Stimulated activated CD4-positive, alpha-beta T cell treated with anti-CD3 and anti-CD28 coated beads, TNF-alpha, amount 100 ng/mL, for 1 hour (primary cell): ENCODE data around the gene SGPP2.
A peak's percentile ranks its signal among the peaks of the same experiment; 100 is the strongest.
"Not testable (repeated sequence)": the region's sequence is repeated elsewhere in the genome, so short reads cannot be mapped to it uniquely, and the experiment has no call there.

Source experiments
- DNase-seq, 3 donors: peaks; one replicate each; pipeline ENCODE4 v3.0.0-alpha.2; 2020; ENCODE audit warnings: low read depth in 3 of 3, low spot score in 1 of 3

The SGPP2 gene, protein sequence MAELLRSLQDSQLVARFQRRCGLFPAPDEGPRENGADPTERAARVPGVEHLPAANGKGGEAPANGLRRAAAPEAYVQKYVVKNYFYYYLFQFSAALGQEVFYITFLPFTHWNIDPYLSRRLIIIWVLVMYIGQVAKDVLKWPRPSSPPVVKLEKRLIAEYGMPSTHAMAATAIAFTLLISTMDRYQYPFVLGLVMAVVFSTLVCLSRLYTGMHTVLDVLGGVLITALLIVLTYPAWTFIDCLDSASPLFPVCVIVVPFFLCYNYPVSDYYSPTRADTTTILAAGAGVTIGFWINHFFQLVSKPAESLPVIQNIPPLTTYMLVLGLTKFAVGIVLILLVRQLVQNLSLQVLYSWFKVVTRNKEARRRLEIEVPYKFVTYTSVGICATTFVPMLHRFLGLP

DNA sequence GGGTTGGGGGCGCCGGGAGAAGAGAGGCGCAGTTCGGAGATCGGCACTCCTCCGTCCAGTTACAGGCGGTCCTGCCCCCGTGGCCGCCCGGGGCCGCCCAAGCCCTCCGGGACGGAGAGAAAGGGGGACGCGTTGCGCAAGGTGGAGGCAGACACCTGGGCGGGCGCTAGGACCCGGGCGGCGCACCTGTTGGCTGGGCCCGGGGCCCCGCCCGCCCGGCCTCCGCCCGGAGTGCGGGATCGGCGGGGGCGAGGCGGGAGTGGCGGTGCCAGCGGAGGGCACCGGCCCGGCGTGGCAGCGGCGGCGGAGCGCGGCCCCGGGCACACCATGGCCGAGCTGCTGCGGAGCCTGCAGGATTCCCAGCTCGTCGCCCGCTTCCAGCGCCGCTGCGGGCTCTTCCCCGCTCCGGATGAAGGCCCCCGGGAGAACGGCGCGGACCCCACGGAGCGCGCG lies at the start of gene SGPP2:
Gene SGPP2 (plus strand): TSS at position 268 of the 453 bp plus-strand sequence. CDS start 60 bp downstream, at position 328.
- DNase-seq, result peak in 1 of 3 donors; percentile 21

DNA sequence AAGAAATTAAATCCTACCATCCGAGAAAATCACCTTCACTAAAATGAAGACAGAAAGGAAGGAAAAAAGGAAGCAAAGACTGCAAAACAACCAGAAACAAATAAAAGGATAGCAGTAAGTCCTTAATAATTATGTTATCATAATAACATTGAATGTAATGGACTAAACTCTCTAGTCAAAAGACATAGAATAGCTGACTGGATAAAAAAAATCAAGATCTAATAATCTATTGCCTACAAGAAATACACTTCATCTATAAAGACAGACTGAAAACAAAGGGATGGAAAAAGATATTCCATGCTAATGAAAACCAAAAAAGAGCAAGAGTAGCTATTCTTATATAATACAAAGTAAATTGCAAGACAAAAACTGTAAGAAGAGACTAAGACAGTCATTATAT lies 48.5 kb upstream of the SGPP2 start:
- no peak for DNase-seq

DNA sequence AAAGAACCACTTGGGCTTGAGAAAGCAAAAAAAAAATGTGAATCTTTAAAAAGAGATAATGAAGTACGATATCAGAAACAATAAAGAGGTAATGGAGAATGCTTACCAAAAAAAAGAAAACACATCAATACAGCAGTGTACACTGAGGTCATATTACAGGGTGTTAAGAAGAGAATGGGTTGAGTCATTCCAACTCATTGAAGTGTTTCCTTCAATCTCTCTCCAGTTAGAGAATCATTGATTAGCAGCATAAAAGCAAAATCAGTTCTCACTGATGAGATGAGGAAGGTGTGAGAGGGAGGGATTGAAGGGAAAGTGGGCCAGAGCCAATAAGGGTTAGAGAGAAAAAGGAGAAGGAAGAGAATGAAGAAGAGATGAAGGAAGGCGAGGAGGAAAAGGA lies 43.9 kb upstream of the SGPP2 start:
- DNase-seq, result no peak

DNA sequence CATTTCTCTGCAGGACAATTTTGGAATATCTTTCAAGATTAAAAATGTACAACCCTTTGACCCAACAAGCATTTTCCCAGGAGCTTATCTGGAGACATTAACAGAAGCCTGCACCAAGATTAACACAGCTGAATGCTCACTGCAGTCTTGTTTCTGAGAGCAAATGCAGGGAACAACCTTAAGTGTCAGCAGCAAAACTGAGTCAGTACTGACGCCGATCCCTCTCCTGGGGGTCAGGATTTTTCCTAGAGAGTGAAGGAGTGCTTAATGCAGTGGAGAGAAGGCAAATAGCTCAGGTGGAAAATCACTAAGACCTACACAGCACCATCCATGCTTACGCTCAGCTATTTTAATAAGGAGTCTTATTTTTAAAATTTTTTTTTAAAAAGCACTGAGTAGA lies 42.8 kb upstream of the SGPP2 start:
- DNase-seq, result no peak

DNA sequence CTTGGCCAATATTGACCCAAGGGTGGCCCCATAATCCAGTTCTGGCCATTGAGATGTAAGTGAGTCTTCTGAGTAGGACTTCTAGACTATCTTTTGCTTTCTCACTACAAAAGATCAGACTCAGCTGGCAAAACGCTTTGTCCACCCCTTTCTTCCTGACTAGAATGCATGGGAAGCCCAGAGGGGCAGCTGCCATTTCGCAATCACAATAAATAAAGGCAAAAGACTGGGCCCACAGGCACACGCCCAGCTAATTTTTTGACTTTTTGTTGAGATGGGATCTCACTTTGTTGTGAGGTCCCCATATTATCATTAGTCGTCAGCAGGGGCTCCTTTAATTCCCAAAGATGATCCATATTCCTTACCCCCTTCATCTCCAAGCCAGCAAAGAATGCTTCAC lies 41.1 kb upstream of the SGPP2 start:
- DNase-seq, result no peak

DNA sequence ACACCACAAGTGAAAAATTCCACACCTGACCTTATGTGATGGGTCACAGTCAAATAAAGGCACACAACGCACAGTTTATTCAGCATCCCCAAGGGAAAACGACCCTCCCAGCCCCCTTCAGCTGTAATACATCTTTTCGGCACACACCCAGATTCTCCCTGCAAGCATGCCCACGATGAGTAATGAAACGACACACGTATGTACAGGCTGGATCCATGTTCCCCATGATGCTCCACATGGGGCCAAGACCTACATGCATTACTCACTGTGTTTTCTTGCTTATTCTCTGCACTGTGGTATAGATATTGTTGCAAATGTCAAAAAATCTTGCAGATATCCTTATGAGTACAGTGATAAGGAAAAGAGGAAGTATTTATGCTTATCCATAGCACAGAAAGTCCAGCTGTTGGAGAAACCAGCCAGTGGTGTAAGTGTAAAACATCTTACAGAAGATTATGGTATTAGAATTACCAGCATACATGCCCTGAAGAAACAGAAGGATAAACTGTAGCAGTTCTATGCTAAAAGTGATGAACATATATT lies 32.5 kb upstream of the SGPP2 start:
- no peak for DNase-seq

DNA sequence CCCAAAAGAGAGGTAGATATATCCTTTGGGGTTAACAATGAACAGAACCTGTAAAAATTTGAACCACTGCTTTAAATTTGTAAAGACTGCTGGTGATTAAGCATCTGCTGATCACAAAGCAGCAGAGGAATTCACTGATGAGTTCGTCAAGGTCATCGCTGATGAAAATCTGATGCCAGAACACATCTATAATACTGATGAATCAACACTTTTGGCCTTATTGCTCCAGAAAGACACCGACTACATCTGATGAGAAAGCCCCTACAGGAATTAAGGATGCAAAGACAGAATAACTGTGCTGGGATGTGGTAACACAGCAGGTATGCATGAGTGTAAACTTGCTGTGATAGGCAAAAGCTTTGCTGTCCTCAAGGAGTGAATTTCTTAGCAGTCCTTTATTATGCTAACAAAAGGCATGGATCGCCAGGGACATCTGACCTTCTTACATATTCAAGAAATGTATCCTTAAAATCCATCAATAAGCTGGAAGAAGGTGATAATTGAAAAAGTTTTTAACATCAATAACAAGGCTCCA lies 30.5 kb upstream of the SGPP2 start:
- DNase-seq, result no peak

DNA sequence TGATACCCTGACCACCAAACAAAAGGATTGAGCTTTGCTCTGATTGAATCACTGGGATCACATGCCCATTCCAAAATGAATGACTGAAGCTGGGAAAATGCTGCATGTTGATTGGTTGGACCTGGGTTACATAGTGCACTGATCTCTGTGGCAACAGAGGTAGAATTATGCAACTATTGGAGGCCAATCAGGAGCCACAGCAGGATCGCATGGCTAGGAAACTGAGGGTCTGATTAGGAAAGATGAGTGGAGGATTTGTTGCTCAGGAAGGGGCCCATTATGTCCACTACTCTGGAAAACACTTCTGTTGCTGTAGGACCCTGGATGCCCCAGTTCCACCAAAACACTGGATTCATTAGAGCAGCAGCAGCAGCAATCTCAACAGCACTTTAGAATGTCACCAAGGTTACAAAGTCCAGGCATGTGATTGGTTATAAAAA lies 25.9 kb upstream of the SGPP2 start:
- DNase-seq, result no peak

DNA sequence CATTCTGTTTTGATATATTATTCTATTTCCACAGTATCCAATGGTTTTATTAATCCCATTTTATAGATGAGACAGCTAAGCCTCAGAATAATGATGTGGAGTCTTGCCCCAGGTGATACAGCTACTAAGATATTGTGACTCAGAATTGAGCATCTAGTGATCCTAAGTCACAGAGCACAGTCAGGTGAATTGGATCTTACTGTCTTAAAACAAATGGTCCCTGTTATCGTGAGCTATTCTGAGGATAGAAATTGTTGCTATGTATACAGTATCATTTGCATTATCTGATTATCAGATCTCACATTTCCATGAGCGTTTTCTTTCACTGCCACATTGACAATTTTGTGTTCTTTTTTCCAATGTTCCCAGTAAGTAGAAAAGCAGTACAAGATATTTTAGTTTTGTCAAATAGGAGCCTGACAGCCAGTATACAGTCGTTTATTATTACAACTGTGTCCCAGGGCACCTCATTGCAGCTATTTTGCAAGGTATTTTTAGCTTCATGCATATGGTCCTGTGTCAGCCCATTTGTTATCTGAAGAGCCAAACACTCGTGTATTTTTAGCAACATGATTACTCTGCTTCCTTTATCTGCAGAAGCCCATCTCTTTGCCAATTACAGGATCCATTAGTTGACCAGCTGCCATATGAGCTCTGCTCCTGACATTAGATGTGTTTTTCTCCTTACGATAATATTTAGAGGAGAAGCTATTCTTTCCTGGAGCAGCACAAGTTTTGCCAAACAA lies 25.1 kb upstream of the SGPP2 start:
- DNase-seq, result no peak

DNA sequence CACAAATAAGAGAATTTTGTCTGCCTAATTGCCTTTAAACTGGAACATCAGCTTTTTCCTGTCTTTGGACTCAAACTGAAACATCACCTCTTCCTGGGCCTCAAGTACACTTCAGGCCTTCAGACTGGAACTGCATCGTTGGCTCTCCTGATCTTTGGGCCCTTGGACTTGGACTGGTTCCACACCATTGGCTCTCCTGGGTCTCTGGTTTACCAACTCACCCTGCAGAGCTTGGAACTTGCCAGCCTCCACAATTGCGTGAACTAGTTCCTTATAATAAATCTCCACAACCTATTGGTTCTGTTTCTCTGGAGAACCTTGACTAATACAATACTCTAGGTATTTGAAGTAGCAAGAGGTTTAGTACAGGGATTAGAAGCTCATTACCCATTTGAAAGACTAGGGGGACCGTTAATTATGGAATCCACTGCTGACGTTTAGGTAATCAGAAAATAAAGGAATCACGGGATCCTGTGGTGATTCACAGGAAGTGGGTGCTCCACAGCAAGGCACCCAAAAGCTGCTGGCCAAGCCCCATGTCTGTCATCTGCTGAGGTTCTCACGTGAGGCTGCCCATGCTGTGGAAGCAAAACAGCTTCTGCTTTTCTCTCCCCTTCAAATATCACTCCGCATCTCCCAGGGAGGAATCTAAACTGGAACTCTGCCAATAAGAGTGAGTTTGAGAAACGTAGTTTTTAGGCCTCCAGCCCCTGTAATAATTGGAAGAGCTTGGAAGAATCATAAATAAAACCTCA lies 20.0 kb upstream of the SGPP2 start:
- DNase-seq, result no peak

DNA sequence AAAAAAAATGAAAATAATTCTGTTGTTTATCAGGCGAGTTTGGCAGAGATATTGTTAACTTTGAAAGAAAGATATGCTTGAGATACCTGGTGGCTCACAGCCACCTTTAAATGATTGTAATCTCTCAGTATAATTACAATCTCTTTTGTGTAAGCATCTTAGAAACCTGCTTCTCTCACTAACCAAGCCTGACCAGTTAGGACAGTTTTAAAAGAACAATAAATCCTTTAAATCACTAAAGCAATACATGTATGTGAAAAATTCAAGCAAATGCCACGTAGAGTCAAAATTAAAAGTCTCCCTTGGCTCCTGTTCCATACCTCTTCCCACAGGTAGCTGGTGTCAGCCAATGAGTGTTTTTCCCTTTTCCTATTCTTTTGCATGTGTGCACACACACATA lies 15.7 kb upstream of the SGPP2 start:
- DNase-seq, result no peak

DNA sequence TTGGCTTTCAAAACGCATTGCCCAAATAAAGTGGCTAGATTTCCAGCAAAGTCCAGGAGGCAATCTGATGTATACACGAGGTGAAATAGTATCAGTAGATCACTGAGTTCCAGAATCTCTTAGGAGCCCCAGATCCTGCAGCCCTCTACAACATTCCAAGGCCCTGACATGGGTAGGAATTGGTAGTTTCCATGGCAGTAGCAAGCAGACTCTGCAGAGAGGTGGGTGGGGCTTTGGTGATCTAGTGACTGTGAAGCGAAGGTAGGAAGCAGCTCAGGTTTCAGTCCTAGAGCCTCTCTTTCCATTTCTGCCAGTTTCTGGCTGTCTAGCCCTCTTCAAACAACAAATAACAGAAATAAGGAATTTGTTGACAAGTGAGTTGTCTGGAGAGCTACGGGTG lies 13.8 kb upstream of the SGPP2 start:
- no peak for DNase-seq

DNA sequence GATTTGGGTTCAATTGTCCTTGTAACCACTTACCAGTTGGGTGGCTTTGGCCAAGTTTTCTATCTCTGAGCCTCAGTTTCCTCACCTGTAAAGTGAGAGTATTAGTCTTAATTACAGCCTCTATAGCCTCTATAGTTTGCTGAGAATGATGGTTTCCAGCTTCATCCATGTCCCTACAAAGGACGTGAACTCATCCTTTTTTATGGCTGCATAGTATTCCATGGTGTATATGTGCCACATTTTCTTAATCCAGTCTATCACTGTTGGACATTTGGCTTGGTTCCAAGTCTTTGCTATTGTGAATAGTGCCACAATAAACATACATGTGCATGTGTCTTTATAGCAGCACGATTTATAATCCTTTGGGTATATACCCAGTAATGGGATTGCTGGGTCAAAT lies 12.0 kb upstream of the SGPP2 start:
- not testable (repeated sequence) for DNase-seq

DNA sequence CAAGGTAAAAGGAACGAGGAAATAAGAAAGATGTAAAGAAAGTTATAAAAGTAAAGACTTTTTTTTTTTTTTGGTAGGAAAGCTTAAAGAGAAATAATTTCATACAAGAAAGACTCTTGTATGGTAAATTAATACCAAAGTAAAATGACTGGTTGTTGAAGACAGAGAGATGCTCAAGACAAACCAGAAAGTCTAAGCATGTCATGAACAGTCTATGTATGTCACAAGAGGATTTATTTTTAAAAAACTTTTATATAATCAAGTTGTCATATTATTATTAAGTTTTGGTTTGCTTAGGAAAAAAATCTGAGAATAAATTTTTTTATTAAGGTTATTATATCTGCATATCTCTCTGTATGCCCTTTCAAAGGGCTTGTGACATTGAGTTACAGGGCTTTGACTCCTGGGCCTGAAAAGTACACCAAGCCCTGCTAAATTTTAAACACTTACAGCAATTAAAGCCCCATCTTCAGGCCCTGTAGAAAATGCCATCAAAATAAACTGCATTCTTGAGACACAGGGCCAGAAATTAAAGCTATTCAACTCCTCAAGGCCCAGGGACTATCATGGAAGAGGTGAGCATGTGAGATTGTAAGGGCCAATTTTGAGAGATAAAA lies 10.9 kb upstream of the SGPP2 start:
- no peak for DNase-seq

DNA sequence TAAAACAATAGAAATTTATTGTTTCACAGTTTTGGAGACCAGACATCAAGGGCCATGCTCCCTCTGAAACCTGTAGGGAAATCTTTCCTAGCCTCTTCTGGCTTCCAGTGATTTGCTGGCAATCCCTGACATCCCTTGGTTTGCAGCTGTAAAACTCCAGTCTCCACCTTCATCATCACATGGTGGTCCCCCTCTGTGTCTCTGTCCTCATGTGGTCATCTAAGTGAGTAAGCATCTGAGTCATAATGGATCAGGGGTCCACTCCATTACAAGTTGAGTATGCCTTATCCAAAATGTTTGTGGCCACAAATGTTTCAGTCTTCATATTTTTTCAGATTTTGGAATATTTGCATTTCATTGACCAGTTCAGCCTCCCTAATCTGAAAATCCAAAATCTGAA lies 5.6 kb upstream of the SGPP2 start:
- DNase-seq, result no peak

DNA sequence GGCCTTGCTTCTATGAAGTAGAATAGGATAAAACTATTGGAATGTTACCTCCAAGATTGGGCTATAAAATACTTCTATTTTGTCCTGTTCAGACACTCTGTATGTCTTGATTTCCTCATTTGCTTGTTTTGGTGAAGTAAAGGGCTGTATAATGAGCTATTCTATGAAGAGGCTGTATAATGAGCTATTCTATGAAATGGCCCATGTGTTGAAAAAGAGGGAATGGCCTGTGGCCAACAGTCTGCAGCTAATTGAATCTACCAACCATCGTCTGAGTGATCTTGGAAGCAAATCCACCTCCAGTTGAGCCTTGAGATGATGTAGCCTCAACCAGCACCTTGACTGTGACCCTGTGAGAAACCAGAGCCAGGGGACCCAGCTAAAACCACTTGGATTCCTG lies 3.8 kb upstream of the SGPP2 start:
- no peak for DNase-seq

DNA sequence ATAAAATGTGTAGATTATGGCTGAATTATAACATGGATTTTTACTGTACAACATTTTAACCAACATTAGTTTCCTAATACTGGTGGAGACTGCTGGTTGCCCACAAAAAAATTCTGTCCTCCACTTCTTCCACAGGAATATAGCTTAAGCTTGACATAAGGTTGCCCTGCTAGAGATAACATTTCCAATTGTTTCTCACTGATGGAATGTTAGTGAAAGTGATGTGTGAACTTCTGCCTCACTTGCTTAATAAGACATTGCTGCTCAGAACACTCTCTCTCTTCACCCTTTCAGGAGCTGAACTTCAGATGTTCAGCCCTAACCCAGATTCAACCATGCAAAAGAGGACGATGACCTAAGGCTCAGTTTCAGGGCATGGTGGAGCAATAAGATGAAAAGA lies 2.7 kb upstream of the SGPP2 start:
- no peak for DNase-seq

DNA sequence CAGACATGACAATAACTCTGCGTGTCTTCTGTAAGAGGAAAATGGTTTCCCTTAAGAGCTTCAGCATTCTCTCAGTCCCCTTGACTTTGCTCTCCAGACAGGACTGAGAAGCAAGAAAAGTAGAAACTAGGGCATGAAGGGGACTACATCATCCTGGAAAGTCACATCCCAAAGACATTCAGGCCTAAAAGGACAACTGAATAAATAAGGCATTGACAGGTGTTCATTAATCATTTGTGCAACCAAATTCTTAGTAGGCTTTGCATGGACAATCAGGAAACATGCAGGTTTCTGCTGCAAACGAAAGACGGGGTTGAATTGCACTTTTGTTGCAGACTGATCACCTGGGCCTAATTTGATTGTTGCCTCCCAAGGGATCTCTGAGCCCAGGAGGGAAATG lies 1.2 kb upstream of the SGPP2 start:
- DNase-seq, result no peak

DNA sequence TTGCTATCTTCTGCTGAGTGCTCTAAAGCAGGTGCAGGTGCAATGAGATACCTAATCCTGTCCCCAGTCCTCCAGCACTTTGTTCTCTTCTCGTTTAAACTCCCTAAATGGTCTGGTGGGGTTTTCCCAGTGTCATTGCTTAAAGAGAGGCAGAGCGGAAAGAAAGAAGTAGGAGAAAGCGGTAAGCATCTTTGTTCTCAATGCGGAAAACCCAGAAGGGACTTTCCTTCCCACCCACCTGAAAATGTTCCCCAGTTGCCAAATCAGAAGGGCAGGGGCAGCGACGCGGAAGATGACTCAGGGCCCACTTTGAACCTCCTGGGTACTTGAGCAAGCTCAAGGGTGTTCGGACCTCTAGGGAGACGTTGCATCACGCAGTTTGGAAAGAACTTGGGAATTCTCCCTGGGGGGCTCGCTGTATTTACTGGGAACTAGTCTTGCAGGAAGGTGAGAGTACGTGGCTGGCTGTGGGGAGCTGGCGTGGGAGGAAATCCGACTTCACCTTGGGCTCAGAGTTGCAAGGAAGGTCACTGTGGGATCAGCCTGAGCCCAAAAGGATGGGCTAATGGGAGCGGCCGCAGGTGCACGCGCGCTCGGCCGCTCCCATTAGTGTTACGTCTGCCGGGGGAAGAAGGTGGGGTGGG lies 589 bp upstream of the SGPP2 start:
- peak in 1 of 3 donors; percentile 32 for DNase-seq
